GM23248 (cell line): ENCODE data around the gene FRAT1.

Experiments used
- EZH2 ChIP-seq: fragments of 200-600 bp; sonication (generic); IDR thresholded peaks from 2 replicates; pipeline ENCODE4 v1.6.1; 2018; ENCODE audit warnings: antibody characterized with exemption, mild to moderate bottlenecking; ENCODE audit not compliant: insufficient read depth, poor library complexity, severe bottlenecking
- EZH2phosphoT487 ChIP-seq: fragments of 200-600 bp; sonication (generic); IDR thresholded peaks from 2 replicates; pipeline ENCODE4 v1.6.1; 2018; ENCODE audit warnings: antibody characterized with exemption, moderate library complexity, mild to moderate bottlenecking, low read depth; ENCODE audit not compliant: insufficient read depth

- no peak for TF ChIP-seq EZH2
- TF ChIP-seq EZH2phosphoT487, result no peak
Measured at GRCh38 chr10:97307866-97308780, 10.9 kb upstream of the FRAT1 start.
